ENCODE data around the gene PLA2G4D.

Gene PLA2G4D

GRCh38 chr15:42138968-42139386 lies 44.6 kb upstream of the PLA2G4D start:
- no peaks in the 10 kb centered on the region for H3K9me2 ChIP-seq (ENCODE audit: low read depth, low read length)
- H3K4me1 ChIP-seq (ENCODE audit: insufficient read depth, low read length, severe bottlenecking), result no peaks in the 10 kb centered on the region
- H3F3A ChIP-seq (ENCODE audit: insufficient read depth, low read length), result no peaks in the 10 kb centered on the region
- H3K4me3 ChIP-seq (ENCODE audit: low read depth, low read length, poor library complexity, severe bottlenecking), result no peak overlapping the region
- H3K9ac ChIP-seq (ENCODE audit: low read length), result no peak overlapping the region
- no peaks in the 10 kb centered on the region for H3K36me3 ChIP-seq (ENCODE audit: insufficient read depth, low read length)
- no peak overlapping the region for H3K4me2 ChIP-seq (ENCODE audit: low read length)
- peaks cover 3% of the 10 kb centered on the region; the same call in 1 of the 2 replicates for H3K27me3 ChIP-seq (ENCODE audit: insufficient read depth, low read length)
- H2AFZ ChIP-seq (ENCODE audit: low read length), result no peak overlapping the region
- no peak overlapping the region for H3K27ac ChIP-seq (ENCODE audit: low read depth, low read length, poor library complexity, severe bottlenecking)
- no peaks in the 10 kb centered on the region for H4K20me1 ChIP-seq (ENCODE audit: insufficient read depth, low read length)
- H3K79me2 ChIP-seq (ENCODE audit: insufficient read depth, low read length), result no peaks in the 10 kb centered on the region
- no peak for TF ChIP-seq CTCF (IDR thresholded peaks at IDR 0.05; ENCODE audit: low read length)
- TF ChIP-seq EZH2 (IDR thresholded peaks at IDR 0.05; ENCODE audit: borderline replicate concordance, low read length), result no peak
- no peaks in the 10 kb centered on the region for H3K9me3 ChIP-seq (ENCODE audit: low read length)

- Histone ChIP-seq H3K4me3 (ENCODE audit: low read depth, low read length, poor library complexity, severe bottlenecking) (no peak overlapping the region), H2AFZ (ENCODE audit: low read length) (no peak overlapping the region)
- TF ChIP-seq CTCF (IDR thresholded peaks at IDR 0.05; ENCODE audit: low read length) (no peak), EZH2 (IDR thresholded peaks at IDR 0.05; ENCODE audit: borderline replicate concordance, low read length) (no peak)
Measured at GRCh38 chr15:42138411-42138810, 44.0 kb upstream of the PLA2G4D start.

GRCh38 chr15:42137461-42138261 lies 43.3 kb upstream of the PLA2G4D start:
- no peak overlapping the region for H2AFZ ChIP-seq (ENCODE audit: low read length)
- H3K27ac ChIP-seq (ENCODE audit: low read depth, low read length, poor library complexity, severe bottlenecking), result no peak overlapping the region
- H3K79me2 ChIP-seq (ENCODE audit: insufficient read depth, low read length), result no peaks in the 10 kb centered on the region
- H3K4me3 ChIP-seq (ENCODE audit: low read depth, low read length, poor library complexity, severe bottlenecking), result no peak overlapping the region
- H3F3A ChIP-seq (ENCODE audit: insufficient read depth, low read length), result no peaks in the 10 kb centered on the region
- no peak overlapping the region for H3K9ac ChIP-seq (ENCODE audit: low read length)
- H3K36me3 ChIP-seq (ENCODE audit: insufficient read depth, low read length), result no peaks in the 10 kb centered on the region
- no peaks in the 10 kb centered on the region for H4K20me1 ChIP-seq (ENCODE audit: insufficient read depth, low read length)
- H3K27me3 ChIP-seq (ENCODE audit: insufficient read depth, low read length), result no peaks in the 10 kb centered on the region; the same call in 1 of the 2 replicates
- no peaks in the 10 kb centered on the region for H3K9me3 ChIP-seq (ENCODE audit: low read length)
- TF ChIP-seq EZH2 (IDR thresholded peaks at IDR 0.05; ENCODE audit: borderline replicate concordance, low read length) (no peak), CTCF (IDR thresholded peaks at IDR 0.05; ENCODE audit: low read length) (peak; percentile 76)
- no peaks in the 10 kb centered on the region for H3K4me1 ChIP-seq (ENCODE audit: insufficient read depth, low read length, severe bottlenecking)
- H3K4me2 ChIP-seq (ENCODE audit: low read length), result no peak overlapping the region
- H3K9me2 ChIP-seq (ENCODE audit: low read depth, low read length), result no peaks in the 10 kb centered on the region

More at GRCh38 chr15:42138411-42138810, 44.0 kb upstream of the PLA2G4D start:
- Histone ChIP-seq H3K36me3 (ENCODE audit: insufficient read depth, low read length) (no peaks in the 10 kb centered on the region), H3K27ac (ENCODE audit: low read depth, low read length, poor library complexity, severe bottlenecking) (no peak overlapping the region), H3K27me3 (ENCODE audit: insufficient read depth, low read length) (no peaks in the 10 kb centered on the region; the same call in 1 of the 2 replicates), H3K9me3 (ENCODE audit: low read length) (no peaks in the 10 kb centered on the region), H3K79me2 (ENCODE audit: insufficient read depth, low read length) (no peaks in the 10 kb centered on the region), H3K4me1 (ENCODE audit: insufficient read depth, low read length, severe bottlenecking) (no peaks in the 10 kb centered on the region), H4K20me1 (ENCODE audit: insufficient read depth, low read length) (no peaks in the 10 kb centered on the region), H3K9me2 (ENCODE audit: low read depth, low read length) (no peaks in the 10 kb centered on the region), H3K9ac (ENCODE audit: low read length) (no peak overlapping the region), H3F3A (ENCODE audit: insufficient read depth, low read length) (no peaks in the 10 kb centered on the region), H3K4me2 (ENCODE audit: low read length) (no peak overlapping the region)
